NT2/D1 (cell line): ENCODE results near the gene RPS23.

Source experiments
- DNase-seq: peaks from one replicate; pipeline ENCODE4 v3.0.0-alpha.2; 2011; ENCODE audit warnings: low read depth, low spot score
- H3K27me3 ChIP-seq: 2 replicates; pipeline ENCODE4 v1.6.0; 2011; ENCODE audit warnings: mild to moderate bottlenecking; ENCODE audit not compliant: insufficient read length, insufficient read depth
- H3K36me3 ChIP-seq: 2 replicates; pipeline ENCODE4 v1.6.1; 2011; ENCODE audit warnings: mild to moderate bottlenecking, low read length, mixed read lengths; ENCODE audit not compliant: insufficient read depth, insufficient read length
- H3K4me1 ChIP-seq: 2 replicates; pipeline ENCODE4 v1.5.1; 2011; ENCODE audit not compliant: insufficient read depth, insufficient read length
- H3K4me3 ChIP-seq: 2 replicates; pipeline ENCODE4 v1.5.1; 2011; ENCODE audit warnings: low read depth; ENCODE audit not compliant: insufficient read length
- H3K9ac ChIP-seq: 2 replicates; pipeline ENCODE4 v1.6.0; 2011; ENCODE audit warnings: low read depth; ENCODE audit not compliant: insufficient read length
- H3K9me3 ChIP-seq: 2 replicates; pipeline ENCODE4 v1.5.1; 2011; ENCODE audit warnings: mild to moderate bottlenecking, low read length; ENCODE audit not compliant: insufficient read depth
- SUZ12 ChIP-seq: IDR thresholded peaks from 2 replicates; pipeline ENCODE4 v1.6.1; 2011; ENCODE audit not compliant: insufficient read length, insufficient read depth; ENCODE audit errors: extremely low read depth
- YY1 ChIP-seq: IDR thresholded peaks from 2 replicates; pipeline ENCODE4 v1.6.1; 2011; ENCODE audit not compliant: insufficient read length, insufficient read depth
- ZNF274 ChIP-seq: IDR thresholded peaks from 2 replicates; pipeline ENCODE4 v1.6.1; 2011; ENCODE audit warnings: mild to moderate bottlenecking, low read depth, low read length

Gene RPS23

DNA sequence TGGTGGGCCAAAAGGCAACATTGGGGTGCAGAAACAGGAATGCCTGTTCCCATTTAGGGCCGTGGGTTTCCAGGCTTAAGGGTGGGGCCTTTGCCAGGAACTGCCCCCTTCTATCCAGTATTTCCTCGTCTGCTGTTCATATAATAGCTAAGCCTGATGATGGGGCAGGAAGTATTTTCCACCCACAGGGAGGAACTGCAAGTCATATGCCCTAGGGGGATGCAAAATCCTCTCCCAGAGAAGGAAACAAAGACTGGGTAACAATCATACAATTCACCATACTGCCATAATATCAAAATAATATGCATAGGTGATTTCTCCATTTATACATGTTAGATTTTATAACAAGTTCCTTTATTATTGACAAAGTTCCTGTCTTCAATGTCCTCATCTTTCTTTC lies 20.5 kb upstream of the RPS23 start:
- H3K4me3 ChIP-seq = no peak overlapping the region
- no peaks in the 10 kb centered on the region for H3K27me3 ChIP-seq
- TF ChIP-seq ZNF274 (no peak), YY1 (no peak), SUZ12 (no peak)
- no peak overlapping the region for H3K9ac ChIP-seq
- H3K9me3 ChIP-seq = no peaks in the 10 kb centered on the region
- DNase-seq = no peak
- H3K36me3 ChIP-seq = no peaks in the 10 kb centered on the region
- H3K4me1 ChIP-seq = no peaks in the 10 kb centered on the region

DNA sequence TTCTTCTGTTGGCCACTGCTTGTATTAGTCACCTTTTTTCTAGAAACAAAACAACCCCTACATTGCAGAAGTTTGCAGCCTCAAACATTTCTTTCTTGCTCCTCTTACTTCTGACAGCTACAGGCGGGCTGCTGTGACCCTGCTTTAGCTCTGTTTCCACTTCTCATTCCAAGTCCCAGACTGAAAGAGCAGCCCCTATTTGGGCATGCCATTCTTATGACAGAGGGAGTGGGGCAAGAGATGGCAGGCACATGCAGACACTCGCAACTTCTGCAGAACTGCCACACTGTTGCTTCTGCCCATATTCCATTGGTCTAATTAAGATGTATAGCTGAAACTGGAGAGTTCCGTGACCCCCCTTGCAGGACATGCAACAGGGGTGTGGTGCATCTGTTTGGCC lies 19.6 kb upstream of the RPS23 start:
- Histone ChIP-seq H3K9ac (no peak overlapping the region), H3K27me3 (no peaks in the 10 kb centered on the region), H3K4me3 (no peak overlapping the region), H3K36me3 (no peaks in the 10 kb centered on the region), H3K4me1 (no peaks in the 10 kb centered on the region), H3K9me3 (no peaks in the 10 kb centered on the region)
- TF ChIP-seq ZNF274 (no peak), SUZ12 (no peak), YY1 (no peak)
- no peak for DNase-seq

DNA sequence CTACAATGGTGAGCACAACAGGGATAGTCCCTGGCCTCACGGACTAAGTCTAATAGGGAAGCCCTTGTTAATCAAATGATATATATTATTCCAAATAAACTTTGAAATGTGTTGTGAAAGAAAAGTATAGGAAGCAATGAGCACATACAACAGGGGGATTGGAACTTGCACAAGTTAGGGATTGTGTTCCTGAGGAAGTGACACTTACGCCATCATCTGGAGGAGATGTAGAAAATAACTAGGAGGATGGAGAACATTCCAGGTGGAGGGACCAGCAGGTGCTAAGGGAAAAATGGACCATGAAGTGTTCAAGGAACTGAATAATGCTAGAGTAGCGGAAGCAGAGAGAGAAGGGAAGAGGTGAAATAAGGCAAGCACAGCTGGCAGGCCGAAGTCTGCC lies 18.8 kb upstream of the RPS23 start:
- TF ChIP-seq YY1 = no peak
- no peak for TF ChIP-seq ZNF274
- TF ChIP-seq SUZ12 = no peak
- no peaks in the 10 kb centered on the region for H3K36me3 ChIP-seq

DNA sequence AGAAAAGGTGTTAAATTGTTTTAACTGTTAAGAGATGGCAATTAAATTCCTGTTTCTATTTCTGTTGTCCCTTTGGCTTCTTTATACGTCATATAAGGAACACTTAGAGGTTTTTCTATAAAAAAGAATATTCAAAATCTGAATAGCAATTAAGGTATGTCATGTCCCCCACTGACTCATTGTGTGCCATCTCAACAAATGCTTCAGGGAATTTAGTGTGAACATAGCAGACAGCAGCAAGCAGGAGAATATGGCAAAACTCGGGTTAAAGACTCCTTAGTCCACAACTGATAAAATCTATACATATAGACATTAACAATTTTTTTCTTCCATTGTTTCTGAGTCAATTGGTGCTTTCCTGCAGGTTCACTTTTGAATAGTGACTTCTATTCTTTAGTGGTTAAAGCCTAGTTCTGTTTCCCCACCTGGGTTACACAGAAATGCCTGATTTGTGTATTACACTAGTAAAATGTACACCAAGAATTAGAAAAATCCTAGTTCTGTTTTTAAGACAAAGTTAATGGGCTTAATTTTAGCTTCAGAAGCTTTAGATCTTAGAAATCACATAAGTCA lies 17.9 kb upstream of the RPS23 start:
- Histone ChIP-seq H3K4me1 (peaks cover 2% of the 10 kb centered on the region), H3K36me3 (no peaks in the 10 kb centered on the region), H3K9ac (no peak overlapping the region), H3K9me3 (no peaks in the 10 kb centered on the region), H3K27me3 (no peaks in the 10 kb centered on the region), H3K4me3 (no peak overlapping the region)
- no peak for TF ChIP-seq SUZ12
- no peak for TF ChIP-seq ZNF274
- TF ChIP-seq YY1 = no peak
- DNase-seq = no peak

More for the DNA sequence above, 18.8 kb upstream of the RPS23 start:
- H3K4me1 ChIP-seq = peaks cover 2% of the 10 kb centered on the region
- H3K9me3 ChIP-seq = no peaks in the 10 kb centered on the region
- no peak overlapping the region for H3K9ac ChIP-seq
- no peak overlapping the region for H3K4me3 ChIP-seq
- no peaks in the 10 kb centered on the region for H3K27me3 ChIP-seq
- DNase-seq = no peak

- Histone ChIP-seq H3K4me3 (no peak overlapping the region), H3K36me3 (no peaks in the 10 kb centered on the region), H3K9ac (no peak overlapping the region), H3K27me3 (no peaks in the 10 kb centered on the region), H3K9me3 (no peaks in the 10 kb centered on the region), H3K4me1 (peaks cover 2% of the 10 kb centered on the region)
- DNase-seq = no peak
- TF ChIP-seq SUZ12 (no peak), YY1 (no peak), ZNF274 (no peak)
Observed at GRCh38 chr5:82295144-82295543, 17.0 kb upstream of the RPS23 start.

- H3K4me1 ChIP-seq = peaks cover 2% of the 10 kb centered on the region
- H3K4me3 ChIP-seq = no peak overlapping the region
- no peaks in the 10 kb centered on the region for H3K36me3 ChIP-seq
- TF ChIP-seq SUZ12 = no peak
- no peak for TF ChIP-seq YY1
- H3K27me3 ChIP-seq = no peaks in the 10 kb centered on the region
- H3K9ac ChIP-seq = no peak overlapping the region
- no peaks in the 10 kb centered on the region for H3K9me3 ChIP-seq
- DNase-seq = no peak
Observed at GRCh38 chr5:82291420-82291819, 13.3 kb upstream of the RPS23 start.

DNA sequence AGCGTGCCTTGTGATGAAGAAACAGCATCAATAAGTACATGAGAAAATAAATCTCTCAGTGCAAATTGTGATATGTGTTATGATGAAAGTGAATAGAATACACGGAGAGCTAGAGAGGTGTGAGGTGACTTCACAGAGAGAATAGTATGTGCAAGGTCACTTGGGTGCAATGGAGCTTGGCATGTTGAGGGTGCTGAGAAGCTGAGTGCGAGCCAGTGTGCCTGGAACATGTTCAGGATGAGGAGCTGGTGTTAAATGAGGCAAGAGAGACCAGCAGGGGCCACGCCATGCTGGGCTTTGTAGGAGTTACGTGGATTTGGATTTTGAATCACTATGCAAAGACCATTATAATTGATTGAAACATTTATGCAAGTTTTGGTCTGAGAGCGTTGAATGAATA lies 12.8 kb upstream of the RPS23 start:
- TF ChIP-seq YY1 (no peak), ZNF274 (no peak)
- H3K36me3 ChIP-seq = no peaks in the 10 kb centered on the region
- no peak overlapping the region for H3K9ac ChIP-seq
- DNase-seq = no peak
- peaks cover 2% of the 10 kb centered on the region for H3K4me1 ChIP-seq
- H3K27me3 ChIP-seq = no peaks in the 10 kb centered on the region
- no peaks in the 10 kb centered on the region for H3K9me3 ChIP-seq
- no peak overlapping the region for H3K4me3 ChIP-seq

GRCh38 chr5:82290005-82290404 lies 11.9 kb upstream of the RPS23 start:
- TF ChIP-seq ZNF274 (no peak), SUZ12 (no peak), YY1 (no peak)
- H3K9me3 ChIP-seq = no peaks in the 10 kb centered on the region
- DNase-seq = no peak
- no peaks in the 10 kb centered on the region for H3K27me3 ChIP-seq
- no peak overlapping the region for H3K4me3 ChIP-seq
- peaks cover 2% of the 10 kb centered on the region for H3K4me1 ChIP-seq
- no peak overlapping the region for H3K9ac ChIP-seq
- H3K36me3 ChIP-seq = no peaks in the 10 kb centered on the region
